H1 (cell line): ENCODE measurements around the gene EXOSC10.

Experiments used
- CBX5 ChIP-seq: fragments of 300-800, 300-1000 bp; sonication (generic); IDR thresholded peaks from 2 replicates; pipeline ENCODE4 v1.7.1; 2016; ENCODE audit warnings: antibody characterized with exemption, low read length, low read depth
- CTCF ChIP-seq, 3 experiments: IDR thresholded peaks; 1 replicate in 2 of 3; 2 replicates in 1 of 3; pipeline versions ENCODE4 v1.5.1 to v1.6.1; 2011; ENCODE audit warnings: low read length in 3 of 3, mild to moderate bottlenecking in 3 of 3, inconsistent platforms in 2 of 3, low read depth in 1 of 3, moderate library complexity in 1 of 3; ENCODE audit not compliant: insufficient read depth in 1 of 3; ENCODE audit errors: control extremely low read depth in 1 of 3
- POLR2A ChIP-seq, 2 experiments: IDR thresholded peaks; 1 replicate in 1 of 2; 2 replicates in 1 of 2; pipeline ENCODE4 v1.6.1; 2011; ENCODE audit warnings: low read depth in 2 of 2, low read length in 2 of 2, mild to moderate bottlenecking in 2 of 2; ENCODE audit errors: control extremely low read depth in 1 of 2
- SRF ChIP-seq: IDR thresholded peaks from 2 replicates; pipeline ENCODE4 v1.6.1; 2011; ENCODE audit warnings: mild to moderate bottlenecking, low read depth, low read length, moderate library complexity
- TAF1 ChIP-seq: IDR thresholded peaks from 2 replicates; pipeline ENCODE4 v1.6.1; 2011; ENCODE audit warnings: mild to moderate bottlenecking, low read depth, low read length

GRCh38 chr1:11130406-11130805, 30.7 kb upstream of the EXOSC10 start:
- TF ChIP-seq POLR2A (IDR thresholded peaks at IDR 0.05; ENCODE audit: control extremely low read depth in 1 of 2, low read depth in 2 of 2, low read length in 2 of 2) (no peak), CBX5 (no peak), SRF (no peak), CTCF (IDR thresholded peaks at IDR 0.05; ENCODE audit: control extremely low read depth in 1 of 3, insufficient read depth in 1 of 3, low read depth in 1 of 3, low read length in 3 of 3) (no peak), TAF1 (no peak)
